Subcutaneous adipose tissue (tissue), 4 donors: ENCODE results near the gene MYH9. TPM values are rescaled to one million over a fixed set of nuclear protein-coding genes. Genes with fewer than 3 reads are reported as not detected.

Source experiments
- CTCF ChIP-seq: fragments of 450-650 bp; IDR thresholded peaks from one replicate; pipeline ENCODE4 v1.5.1; 2016; ENCODE audit warnings: low read depth, mild to moderate bottlenecking, control low read depth, antibody characterized with exemption, moderate library complexity
- total RNA-seq, 4 donors: library from RNA; depleted of rRNA; stranded (reverse); fragments of >200 nt; gene quantifications; one replicate each; pipeline ENCODE4 v1.1.0, GENCODE V29; 2016

Gene MYH9
- total RNA-seq, 4 donors from 2014 or later, result 187 to 410 (median 233) TPM

- TF ChIP-seq CTCF, result no peak
Observed at GRCh38 chr22:36258701-36259614, 128.8 kb downstream of the MYH9 start.

- no peak for TF ChIP-seq CTCF
Observed at GRCh38 chr22:36257948-36258670, 129.7 kb downstream of the MYH9 start.

- TF ChIP-seq CTCF, result no peak
Observed at GRCh38 chr22:36257308-36257707, 130.5 kb downstream of the MYH9 start.

- no peak for TF ChIP-seq CTCF
Observed at GRCh38 chr22:36256478-36256877, 131.3 kb downstream of the MYH9 start.

- TF ChIP-seq CTCF, result no peak
Observed at GRCh38 chr22:36253523-36254490, 134.0 kb downstream of the MYH9 start.

- no peak for TF ChIP-seq CTCF
Observed at GRCh38 chr22:36252754-36253522, 134.8 kb downstream of the MYH9 start, which contains the start of gene APOL1. TSS of gene APOL1 (plus strand) at chr22:36253133. CDS start at chr22:36254956, 1,823 bp downstream.
